ENCODE results near the gene AFAP1L1. TPM values are rescaled to one million over a fixed set of nuclear protein-coding genes. Genes with fewer than 3 reads are reported as not detected.

Gene AFAP1L1
- total RNA-seq: under 1 TPM in 2 of 3 donors, not detected in 1; 0.08 to 0.21 TPM

DNA sequence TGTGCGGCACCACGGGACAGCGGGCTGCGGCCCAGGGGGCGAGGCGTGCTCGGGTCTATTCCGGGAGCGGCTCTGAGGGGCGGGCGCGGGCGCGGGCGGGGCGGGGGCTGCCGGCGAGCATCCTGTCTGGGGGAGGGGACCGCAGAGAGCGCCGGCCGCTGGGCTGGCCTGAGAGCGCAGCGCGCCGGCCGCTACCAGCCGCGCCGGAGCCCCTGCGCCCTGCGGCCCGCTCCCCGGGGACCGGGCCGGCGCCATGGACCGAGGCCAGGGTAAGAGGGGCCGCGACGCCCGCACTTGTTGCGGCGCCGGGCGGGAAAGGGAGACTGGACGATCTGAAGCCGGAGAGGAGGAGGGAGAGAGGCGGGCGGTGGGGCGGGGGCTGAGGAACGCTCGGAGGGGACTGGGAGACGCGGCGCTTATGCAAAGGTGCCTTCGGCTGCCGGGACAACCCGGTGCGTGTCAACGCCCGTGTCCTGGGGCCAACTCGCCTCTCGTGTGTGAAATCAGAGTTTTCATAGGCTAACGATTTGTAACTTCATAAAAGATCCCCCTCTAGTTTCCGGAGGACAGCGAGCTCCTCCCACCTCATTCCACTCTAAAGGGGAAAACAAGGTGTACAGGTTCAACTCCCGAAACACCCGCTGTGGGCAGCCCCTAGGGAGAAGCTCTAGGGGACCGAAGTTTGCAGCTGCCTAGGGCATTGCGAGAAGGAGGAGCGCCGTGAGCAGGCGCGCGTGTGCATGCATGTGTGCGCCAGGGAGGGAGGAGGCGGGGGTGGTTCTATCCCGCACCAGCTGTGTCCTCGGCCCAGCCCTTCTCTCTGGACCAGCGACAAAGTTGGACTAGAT, at the start of gene AFAP1L1:
Gene AFAP1L1, plus strand, starts transcription at position 144 of the 848 bp plus-strand sequence. Its CDS starts 110 bp downstream, at position 254.
- Mint-ChIP-seq H3K4me1 (ENCODE audit: low read depth) (peaks cover 6% of the 10 kb centered on the region), H3K4me3 (peak within 1 kb of the TSS; percentile 82), H3K27me3 (ENCODE audit: low read depth) (peaks cover 43% of the 10 kb centered on the region), H3K9me3 (peaks cover 4% of the 10 kb centered on the region), H3K36me3 (ENCODE audit: insufficient read depth) (no peaks in the 10 kb centered on the region)
- peak; percentile 66 to 70 for ATAC-seq
- peak; percentile 9 for DNase-seq

- Mint-ChIP-seq H3K9me3 (no peaks in the 10 kb centered on the region), H3K27me3 (ENCODE audit: low read depth) (no peaks in the 10 kb centered on the region)
- ATAC-seq: no peak
These were observed 48.4 kb upstream of the AFAP1L1 start for GRCh38 chr5:149223081-149223848.

DNA sequence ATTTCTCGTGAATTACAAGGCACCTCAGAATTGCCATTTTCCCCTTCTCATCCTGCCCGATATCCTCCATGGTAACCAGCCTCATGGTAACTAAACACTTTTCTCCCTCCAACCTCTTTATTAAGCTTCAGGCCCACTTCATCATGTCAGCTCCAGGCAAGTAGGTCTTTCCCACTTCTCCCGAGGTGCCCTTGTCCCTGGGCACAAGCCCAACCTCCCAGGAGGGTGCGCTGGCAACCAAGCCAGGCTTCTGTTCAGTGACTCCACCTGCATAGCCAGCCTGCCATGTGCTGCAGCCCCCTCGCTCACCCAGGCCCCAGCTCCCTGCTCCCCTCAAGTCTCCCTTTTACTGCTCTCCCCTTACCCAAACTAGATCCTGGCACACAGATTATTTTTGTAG, 47.4 kb upstream of the AFAP1L1 start:
- Mint-ChIP-seq H3K27me3 (ENCODE audit: low read depth) (no peaks in the 10 kb centered on the region), H3K9me3 (no peaks in the 10 kb centered on the region), H3K4me1 (ENCODE audit: low read depth) (peaks cover 3% of the 10 kb centered on the region), H3K36me3 (ENCODE audit: insufficient read depth) (no peaks in the 10 kb centered on the region), H3K4me3 (no peak overlapping the region)
- DNase-seq: no peak
- no peak for ATAC-seq

More at GRCh38 chr5:149223081-149223848, 48.4 kb upstream of the AFAP1L1 start:
- no peak for DNase-seq
- Mint-ChIP-seq H3K4me3 (no peak overlapping the region), H3K4me1 (ENCODE audit: low read depth) (no peaks in the 10 kb centered on the region), H3K36me3 (ENCODE audit: insufficient read depth) (no peaks in the 10 kb centered on the region)

GRCh38 chr5:149227168-149227826, 44.4 kb upstream of the AFAP1L1 start:
- Mint-ChIP-seq H3K4me3 (no peak overlapping the region), H3K9me3 (no peaks in the 10 kb centered on the region), H3K4me1 (ENCODE audit: low read depth) (peaks cover 3% of the 10 kb centered on the region), H3K27me3 (ENCODE audit: low read depth) (peaks cover under 1% of the 10 kb centered on the region), H3K36me3 (ENCODE audit: insufficient read depth) (no peaks in the 10 kb centered on the region)
- DNase-seq (no peak), ATAC-seq (peak in 1 of 2 donors; percentile 18)

DNA sequence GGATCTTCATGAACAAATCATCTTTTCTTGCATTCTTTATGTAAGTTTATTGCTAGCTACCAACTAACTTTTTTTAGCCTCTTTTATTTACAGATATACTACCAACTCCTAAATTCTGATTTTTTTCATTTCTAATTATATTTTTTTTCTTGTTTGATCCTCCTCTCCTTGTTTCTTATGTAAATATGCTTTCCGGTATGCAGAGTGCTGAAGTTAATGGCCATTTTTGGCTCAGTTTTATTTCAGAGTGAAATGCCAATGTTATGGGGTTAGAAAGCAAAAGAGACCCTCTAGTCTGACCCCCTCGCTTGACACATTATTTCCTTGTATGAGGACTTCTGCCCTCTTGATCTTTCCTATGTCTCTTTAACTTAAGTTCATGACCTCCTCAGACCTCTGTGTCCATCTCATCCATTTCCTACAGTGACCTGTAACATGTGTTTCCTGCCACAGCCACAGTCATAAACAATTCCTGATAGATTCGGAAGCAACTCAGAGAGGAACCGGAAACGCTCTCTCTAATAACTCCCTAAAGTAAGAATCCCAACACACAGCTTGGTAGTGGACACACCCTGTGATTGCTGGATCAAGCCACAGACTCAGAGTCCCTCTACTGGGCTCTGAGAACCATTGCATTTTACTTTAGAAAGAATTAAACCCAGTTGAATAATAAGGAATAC, 42.9 kb upstream of the AFAP1L1 start:
- Mint-ChIP-seq H3K9me3 (no peaks in the 10 kb centered on the region), H3K4me3 (no peak overlapping the region), H3K36me3 (ENCODE audit: insufficient read depth) (no peaks in the 10 kb centered on the region), H3K4me1 (ENCODE audit: low read depth) (peaks cover 3% of the 10 kb centered on the region), H3K27me3 (ENCODE audit: low read depth) (peaks cover 2% of the 10 kb centered on the region)
- no peak for ATAC-seq
- DNase-seq: no peak

GRCh38 chr5:149229298-149229937, 42.2 kb upstream of the AFAP1L1 start:
- DNase-seq (no peak), ATAC-seq (no peak)
- Mint-ChIP-seq H3K9me3 (no peaks in the 10 kb centered on the region), H3K27me3 (ENCODE audit: low read depth) (peaks cover 5% of the 10 kb centered on the region), H3K36me3 (ENCODE audit: insufficient read depth) (no peaks in the 10 kb centered on the region), H3K4me1 (ENCODE audit: low read depth) (peaks cover 3% of the 10 kb centered on the region), H3K4me3 (no peak overlapping the region)

GRCh38 chr5:149235841-149236240, 35.8 kb upstream of the AFAP1L1 start:
- DNase-seq: no peak
- peaks cover 24% of the 10 kb centered on the region for H3K4me1 Mint-ChIP-seq (ENCODE audit: low read depth)
- no peaks in the 10 kb centered on the region for H3K36me3 Mint-ChIP-seq (ENCODE audit: insufficient read depth)
- H3K4me3 Mint-ChIP-seq: no peak overlapping the region
- H3K9me3 Mint-ChIP-seq: no peaks in the 10 kb centered on the region
- no peak for ATAC-seq
- H3K27me3 Mint-ChIP-seq (ENCODE audit: low read depth): peaks cover 5% of the 10 kb centered on the region

DNA sequence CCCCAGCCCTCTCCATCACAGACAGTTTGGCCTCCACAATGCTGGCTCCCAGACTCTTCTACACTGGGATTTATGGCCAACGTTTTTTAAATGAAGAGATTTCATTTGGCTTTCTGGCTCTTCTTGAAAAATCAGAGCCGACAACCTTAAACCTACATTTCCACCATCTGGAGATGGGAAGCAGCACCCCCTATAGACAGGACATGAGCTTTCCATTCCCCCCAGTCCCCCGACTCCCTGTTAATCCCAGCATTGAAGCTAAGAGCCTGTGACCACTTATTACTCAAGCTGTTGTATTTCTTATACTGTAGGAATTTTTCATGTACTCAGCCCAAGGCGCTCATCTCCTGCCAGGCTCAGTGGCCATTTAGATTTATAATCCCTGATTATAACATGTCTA, 34.0 kb upstream of the AFAP1L1 start:
- Mint-ChIP-seq H3K4me3 (no peak overlapping the region), H3K9me3 (no peaks in the 10 kb centered on the region), H3K36me3 (ENCODE audit: insufficient read depth) (no peaks in the 10 kb centered on the region), H3K4me1 (ENCODE audit: low read depth) (peaks cover 37% of the 10 kb centered on the region), H3K27me3 (ENCODE audit: low read depth) (peaks cover 3% of the 10 kb centered on the region)
- DNase-seq: no peak
- no peak for ATAC-seq

- DNase-seq (no peak), ATAC-seq (no peak)
- Mint-ChIP-seq H3K9me3 (no peaks in the 10 kb centered on the region), H3K36me3 (ENCODE audit: insufficient read depth) (no peaks in the 10 kb centered on the region), H3K27me3 (ENCODE audit: low read depth) (peaks cover 3% of the 10 kb centered on the region), H3K4me3 (no peak overlapping the region), H3K4me1 (ENCODE audit: low read depth) (peaks cover 37% of the 10 kb centered on the region)
These were observed 33.1 kb upstream of the AFAP1L1 start for GRCh38 chr5:149238540-149238939.

- Mint-ChIP-seq H3K4me1 (ENCODE audit: low read depth) (peaks cover 37% of the 10 kb centered on the region), H3K9me3 (no peaks in the 10 kb centered on the region), H3K36me3 (ENCODE audit: insufficient read depth) (no peaks in the 10 kb centered on the region), H3K27me3 (ENCODE audit: low read depth) (no peaks in the 10 kb centered on the region), H3K4me3 (no peak overlapping the region)
- peak in 1 of 2 donors; percentile 14 for ATAC-seq
- DNase-seq: no peak
These were observed 31.7 kb upstream of the AFAP1L1 start for GRCh38 chr5:149239917-149240316.

DNA sequence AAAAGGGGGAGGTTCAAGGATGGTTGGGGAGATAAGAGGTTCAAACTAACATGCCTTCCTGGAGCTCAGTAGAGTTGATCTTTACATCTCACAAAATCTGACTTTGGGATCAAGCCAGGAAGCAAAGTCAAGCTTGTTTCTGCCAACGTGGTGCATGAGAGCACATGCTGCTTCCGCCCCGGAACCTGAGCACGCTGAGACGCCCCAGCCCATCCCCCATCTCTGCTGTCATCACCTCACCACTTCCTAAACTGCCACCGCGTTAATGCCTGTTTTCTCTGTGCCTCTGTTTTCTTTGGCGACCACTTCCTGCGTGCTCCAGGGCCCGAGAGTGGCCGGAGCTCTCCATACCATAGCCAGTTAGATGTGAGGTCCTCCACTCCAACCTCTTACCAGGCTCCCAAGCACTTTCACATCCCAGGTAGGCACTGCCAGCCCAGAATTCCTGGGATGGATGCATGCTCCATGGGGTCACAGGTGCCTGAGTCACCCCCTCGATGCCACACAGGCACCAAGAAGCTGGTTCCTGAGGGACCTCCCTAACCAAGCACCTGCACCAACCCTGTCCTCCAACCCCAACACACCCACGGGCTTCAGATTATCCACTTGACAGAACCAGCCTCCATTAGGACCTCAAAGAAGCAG, 31.2 kb upstream of the AFAP1L1 start:
- no peaks in the 10 kb centered on the region for H3K27me3 Mint-ChIP-seq (ENCODE audit: low read depth)
- H3K4me1 Mint-ChIP-seq (ENCODE audit: low read depth): peaks cover 39% of the 10 kb centered on the region
- no peaks in the 10 kb centered on the region for H3K36me3 Mint-ChIP-seq (ENCODE audit: insufficient read depth)
- peak; percentile 83 to 88 for ATAC-seq
- H3K4me3 Mint-ChIP-seq: peak overlapping the region; percentile 27
- H3K9me3 Mint-ChIP-seq: no peaks in the 10 kb centered on the region
- DNase-seq: peak; percentile 78

- Mint-ChIP-seq H3K27me3 (ENCODE audit: low read depth) (no peaks in the 10 kb centered on the region), H3K4me1 (ENCODE audit: low read depth) (peaks cover 39% of the 10 kb centered on the region), H3K9me3 (peaks cover 5% of the 10 kb centered on the region), H3K4me3 (no peak overlapping the region), H3K36me3 (ENCODE audit: insufficient read depth) (no peaks in the 10 kb centered on the region)
- DNase-seq: no peak
- ATAC-seq: no peak
These were observed 29.3 kb upstream of the AFAP1L1 start for GRCh38 chr5:149242339-149242738.

DNA sequence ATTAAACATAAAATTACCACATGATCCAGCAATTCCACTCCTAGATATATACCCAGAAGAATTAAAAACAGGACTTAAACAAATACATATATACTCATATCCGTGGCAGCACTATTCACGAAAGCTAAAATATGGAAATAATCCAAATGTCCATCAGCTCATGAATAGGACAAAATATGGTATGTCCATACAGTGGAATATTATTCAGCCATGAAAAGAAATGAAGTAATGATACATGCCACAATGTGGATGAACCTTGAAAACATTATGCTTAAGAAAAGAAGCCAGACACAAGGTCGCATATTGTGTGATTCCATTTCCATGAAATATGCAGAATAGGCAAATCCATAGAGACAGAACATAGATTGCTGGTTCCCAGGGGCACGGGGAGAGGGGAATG, 24.8 kb upstream of the AFAP1L1 start:
- Mint-ChIP-seq H3K4me1 (ENCODE audit: low read depth) (peaks cover 6% of the 10 kb centered on the region), H3K4me3 (no peak overlapping the region), H3K36me3 (ENCODE audit: insufficient read depth) (no peaks in the 10 kb centered on the region), H3K9me3 (peaks cover 5% of the 10 kb centered on the region), H3K27me3 (ENCODE audit: low read depth) (no peaks in the 10 kb centered on the region)
- DNase-seq (no peak), ATAC-seq (no peak)
